ENCODE results near the gene PDIA5. TPM values are rescaled to one million over a fixed set of nuclear protein-coding genes. Genes with fewer than 3 reads are reported as not detected.

PDIA5 gene
- total RNA-seq, 3 donors from 2014 or later (not counting 1 experiment from before 2014, with no cell fraction given): 0.59 to 3.3 (median 0.63) TPM

- no peaks in the 10 kb centered on the region for H3K36me3 Mint-ChIP-seq
- ATAC-seq: no peak
These were observed 93.3 kb downstream of the PDIA5 start for GRCh38 chr3:123159926-123160635.

GRCh38 chr3:123161167-123161566, 94.3 kb downstream of the PDIA5 start:
- Histone ChIP-seq H3K36me3 (ENCODE audit: control insufficient read depth, insufficient read depth, low read length) (no peaks in the 10 kb centered on the region), H3K27ac (ENCODE audit: low read length) (no peak overlapping the region), H3K27me3 (ENCODE audit: control insufficient read depth, insufficient read depth, low read length) (no peaks in the 10 kb centered on the region), H3K4me3 (ENCODE audit: low read length) (no peak overlapping the region), H3K4me1 (ENCODE audit: control insufficient read depth, insufficient read depth, low read length) (no peaks in the 10 kb centered on the region), H3K9me3 (ENCODE audit: control insufficient read depth, insufficient read depth, low read length) (no peaks in the 10 kb centered on the region)
- WGBS (ENCODE audit: insufficient coverage): 97% methylated on average over 7 of the region's 7 CpGs
- no peak for TF ChIP-seq CTCF (IDR thresholded peaks at IDR 0.05)
- peak in 1 of 2 donors; percentile 7 for DNase-seq
- ATAC-seq: no peak
- Mint-ChIP-seq H3K27me3 (ENCODE audit: low read depth in 2 of 2) (no peaks in the 10 kb centered on the region), H3K4me1 (no peaks in the 10 kb centered on the region), H3K36me3 (no peaks in the 10 kb centered on the region), H3K9me3 (no peaks in the 10 kb centered on the region), H3K4me3 (no peak overlapping the region), H3K27ac (no peak overlapping the region)
- intact Hi-C loops (cut with micrococcal nuclease): no loop called here

More at GRCh38 chr3:123159926-123160635, 93.3 kb downstream of the PDIA5 start:
- DNase-seq: no peak
- intact Hi-C loops (cut with micrococcal nuclease): no loop called here
- no peaks in the 10 kb centered on the region for H3K9me3 Mint-ChIP-seq
- no peaks in the 10 kb centered on the region for H3K27me3 ChIP-seq (ENCODE audit: control insufficient read depth, insufficient read depth, low read length)
- H3K27ac Mint-ChIP-seq: no peak overlapping the region
- H3K27ac ChIP-seq (ENCODE audit: low read length): no peak overlapping the region
- H3K27me3 Mint-ChIP-seq (ENCODE audit: low read depth in 2 of 2): no peaks in the 10 kb centered on the region
- H3K36me3 ChIP-seq (ENCODE audit: control insufficient read depth, insufficient read depth, low read length): no peaks in the 10 kb centered on the region
- no peaks in the 10 kb centered on the region for H3K4me1 ChIP-seq (ENCODE audit: control insufficient read depth, insufficient read depth, low read length)
- no peak overlapping the region for H3K4me3 Mint-ChIP-seq
- H3K4me1 Mint-ChIP-seq: no peaks in the 10 kb centered on the region
- no peak overlapping the region for H3K4me3 ChIP-seq (ENCODE audit: low read length)
- no peaks in the 10 kb centered on the region for H3K9me3 ChIP-seq (ENCODE audit: control insufficient read depth, insufficient read depth, low read length)
- WGBS (ENCODE audit: insufficient coverage): 86% methylated on average over 9 of the region's 9 CpGs
- TF ChIP-seq CTCF (IDR thresholded peaks at IDR 0.05): no peak

GRCh38 chr3:123163141-123163540, 96.3 kb downstream of the PDIA5 start:
- no peak for DNase-seq
- H3K27ac Mint-ChIP-seq: no peak overlapping the region
- no peak overlapping the region for H3K4me3 ChIP-seq (ENCODE audit: low read length)
- ATAC-seq: no peak
- H3K4me1 ChIP-seq (ENCODE audit: control insufficient read depth, insufficient read depth, low read length): no peaks in the 10 kb centered on the region
- H3K4me3 Mint-ChIP-seq: no peak overlapping the region
- H3K27me3 Mint-ChIP-seq (ENCODE audit: low read depth in 2 of 2): no peaks in the 10 kb centered on the region
- H3K27ac ChIP-seq (ENCODE audit: low read length): no peak overlapping the region
- H3K27me3 ChIP-seq (ENCODE audit: control insufficient read depth, insufficient read depth, low read length): no peaks in the 10 kb centered on the region
- no peaks in the 10 kb centered on the region for H3K4me1 Mint-ChIP-seq
- intact Hi-C loops (cut with micrococcal nuclease): no loop called here
- no peaks in the 10 kb centered on the region for H3K9me3 Mint-ChIP-seq
- no peaks in the 10 kb centered on the region for H3K36me3 Mint-ChIP-seq
- H3K36me3 ChIP-seq (ENCODE audit: control insufficient read depth, insufficient read depth, low read length): no peaks in the 10 kb centered on the region
- no peak for TF ChIP-seq CTCF (IDR thresholded peaks at IDR 0.05)
- no peaks in the 10 kb centered on the region for H3K9me3 ChIP-seq (ENCODE audit: control insufficient read depth, insufficient read depth, low read length)
- WGBS (ENCODE audit: insufficient coverage): 92% methylated on average over 3 of the region's 4 CpGs

GRCh38 chr3:123165163-123165562, 98.3 kb downstream of the PDIA5 start:
- Histone ChIP-seq H3K9me3 (ENCODE audit: control insufficient read depth, insufficient read depth, low read length) (no peaks in the 10 kb centered on the region), H3K4me1 (ENCODE audit: control insufficient read depth, insufficient read depth, low read length) (no peaks in the 10 kb centered on the region), H3K27me3 (ENCODE audit: control insufficient read depth, insufficient read depth, low read length) (no peaks in the 10 kb centered on the region), H3K27ac (ENCODE audit: low read length) (no peak overlapping the region), H3K36me3 (ENCODE audit: control insufficient read depth, insufficient read depth, low read length) (no peaks in the 10 kb centered on the region), H3K4me3 (ENCODE audit: low read length) (no peak overlapping the region)
- ATAC-seq (no peak), DNase-seq (no peak)
- Mint-ChIP-seq H3K9me3 (no peaks in the 10 kb centered on the region), H3K27me3 (ENCODE audit: low read depth in 2 of 2) (no peaks in the 10 kb centered on the region), H3K27ac (no peak overlapping the region), H3K36me3 (no peaks in the 10 kb centered on the region), H3K4me3 (no peak overlapping the region), H3K4me1 (no peaks in the 10 kb centered on the region)
- no peak for TF ChIP-seq CTCF (IDR thresholded peaks at IDR 0.05)
- intact Hi-C loops (cut with micrococcal nuclease): no loop called here
- 89% methylated on average over 1 of the region's 1 CpG for WGBS (ENCODE audit: insufficient coverage)

Data from natural killer cell (primary cell).